ENCODE measurements around the gene PTPRG. TPM values are rescaled to one million over a fixed set of nuclear protein-coding genes. Genes with fewer than 3 reads are reported as not detected.

PTPRG gene
- total and polyA plus RNA-seq, 2 experiments from 2014 or later: 8.5 to 34.9 TPM

DNA sequence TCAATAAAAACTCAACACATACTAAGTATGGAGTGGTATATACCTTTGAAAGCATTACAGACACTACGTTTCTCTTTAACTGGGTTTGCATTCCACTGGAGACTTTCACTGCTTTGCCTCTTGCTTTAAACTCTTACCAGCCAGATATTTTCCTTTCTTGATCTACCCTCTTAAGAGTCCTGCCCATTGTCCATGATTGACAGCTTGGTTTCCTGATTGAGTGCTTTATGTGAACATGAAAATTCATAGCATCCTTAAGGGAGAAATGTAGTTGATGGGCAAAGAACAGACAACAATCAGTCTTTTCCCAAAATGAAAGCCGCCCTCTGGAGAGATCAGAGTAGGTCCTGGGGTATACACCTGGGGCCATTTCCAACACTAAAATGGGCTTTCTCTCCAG is 78.6 kb downstream of the PTPRG start:
- H3K79me2 ChIP-seq: peaks cover 71% of the 10 kb centered on the region
- H3K4me1 ChIP-seq (ENCODE audit: insufficient read depth): peaks cover 12% of the 10 kb centered on the region
- H3K4me3 ChIP-seq: no peak overlapping the region
- no peaks in the 10 kb centered on the region for H3K9me3 ChIP-seq (ENCODE audit: low read depth)
- WGBS (ENCODE audit: low lambda C conversion rate, missing lambda C conversion rate): 95% methylated on average over 2 of the region's 2 CpGs
- no peak overlapping the region for H2AFZ ChIP-seq
- TF ChIP-seq EZH2 (IDR thresholded peaks at IDR 0.05; ENCODE audit: borderline replicate concordance) (no peak), EZH2phosphoT487 (IDR thresholded peaks at IDR 0.05; ENCODE audit: low read depth, severe bottlenecking, unreplicated experiment) (no peak)
- TF ChIP-seq, protein P1, sequence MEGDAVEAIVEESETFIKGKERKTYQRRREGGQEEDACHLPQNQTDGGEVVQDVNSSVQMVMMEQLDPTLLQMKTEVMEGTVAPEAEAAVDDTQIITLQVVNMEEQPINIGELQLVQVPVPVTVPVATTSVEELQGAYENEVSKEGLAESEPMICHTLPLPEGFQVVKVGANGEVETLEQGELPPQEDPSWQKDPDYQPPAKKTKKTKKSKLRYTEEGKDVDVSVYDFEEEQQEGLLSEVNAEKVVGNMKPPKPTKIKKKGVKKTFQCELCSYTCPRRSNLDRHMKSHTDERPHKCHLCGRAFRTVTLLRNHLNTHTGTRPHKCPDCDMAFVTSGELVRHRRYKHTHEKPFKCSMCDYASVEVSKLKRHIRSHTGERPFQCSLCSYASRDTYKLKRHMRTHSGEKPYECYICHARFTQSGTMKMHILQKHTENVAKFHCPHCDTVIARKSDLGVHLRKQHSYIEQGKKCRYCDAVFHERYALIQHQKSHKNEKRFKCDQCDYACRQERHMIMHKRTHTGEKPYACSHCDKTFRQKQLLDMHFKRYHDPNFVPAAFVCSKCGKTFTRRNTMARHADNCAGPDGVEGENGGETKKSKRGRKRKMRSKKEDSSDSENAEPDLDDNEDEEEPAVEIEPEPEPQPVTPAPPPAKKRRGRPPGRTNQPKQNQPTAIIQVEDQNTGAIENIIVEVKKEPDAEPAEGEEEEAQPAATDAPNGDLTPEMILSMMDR (IDR thresholded peaks at IDR 0.05; ENCODE audit: poor library complexity): no peak
- no peaks in the 10 kb centered on the region for H3K9me2 ChIP-seq (replicated peaks; ENCODE audit: insufficient read depth)
- H3K27ac ChIP-seq: no peak overlapping the region
- peaks cover 4% of the 10 kb centered on the region for H4K20me1 ChIP-seq (ENCODE audit: insufficient read depth, poor library complexity, severe bottlenecking)
- no peak overlapping the region for H3K4me2 ChIP-seq
- H3K36me3 ChIP-seq (replicated peaks; ENCODE audit: insufficient read depth, low read depth): no peaks in the 10 kb centered on the region
- no peak for DNase-seq (ENCODE audit: low spot score)
- H3K27me3 ChIP-seq: no peaks in the 10 kb centered on the region

DNA sequence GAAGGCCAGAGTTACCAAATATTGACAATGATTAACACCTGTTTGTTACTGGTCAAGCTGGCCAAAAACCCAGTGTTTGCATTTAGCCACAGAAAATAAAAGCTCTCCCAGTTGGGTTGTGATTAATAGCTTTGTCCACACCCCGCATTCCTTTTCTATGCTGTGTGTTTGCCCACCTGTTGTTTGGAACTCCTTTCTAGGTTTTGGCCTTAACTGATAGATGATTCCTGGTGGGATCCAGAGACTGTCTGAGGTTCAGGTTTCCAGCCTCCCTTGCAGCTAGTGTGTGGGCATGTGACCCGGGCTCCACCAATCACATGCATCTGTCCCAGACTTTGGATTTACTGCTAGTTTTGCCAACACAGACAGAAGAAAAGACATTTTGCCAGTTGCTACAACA is 83.8 kb downstream of the PTPRG start:
- Histone ChIP-seq H3K4me1 (ENCODE audit: insufficient read depth) (no peaks in the 10 kb centered on the region), H3K9me2 (replicated peaks; ENCODE audit: insufficient read depth) (no peaks in the 10 kb centered on the region), H3K27me3 (no peaks in the 10 kb centered on the region), H3K36me3 (replicated peaks; ENCODE audit: insufficient read depth, low read depth) (no peaks in the 10 kb centered on the region), H3K4me2 (no peak overlapping the region), H3K27ac (no peak overlapping the region), H3K9me3 (ENCODE audit: low read depth) (peaks cover 4% of the 10 kb centered on the region), H4K20me1 (ENCODE audit: insufficient read depth, poor library complexity, severe bottlenecking) (peaks cover 2% of the 10 kb centered on the region), H2AFZ (no peak overlapping the region), H3K79me2 (peaks cover 77% of the 10 kb centered on the region), H3K4me3 (no peak overlapping the region)
- WGBS (ENCODE audit: low lambda C conversion rate, missing lambda C conversion rate): 90% methylated on average over 2 of the region's 2 CpGs
- no peak for DNase-seq (ENCODE audit: low spot score)
- no peak for TF ChIP-seq EZH2 (IDR thresholded peaks at IDR 0.05; ENCODE audit: borderline replicate concordance)
- TF ChIP-seq, protein P1 (IDR thresholded peaks at IDR 0.05; ENCODE audit: poor library complexity): no peak
- TF ChIP-seq EZH2phosphoT487 (IDR thresholded peaks at IDR 0.05; ENCODE audit: low read depth, severe bottlenecking, unreplicated experiment): no peak

DNA sequence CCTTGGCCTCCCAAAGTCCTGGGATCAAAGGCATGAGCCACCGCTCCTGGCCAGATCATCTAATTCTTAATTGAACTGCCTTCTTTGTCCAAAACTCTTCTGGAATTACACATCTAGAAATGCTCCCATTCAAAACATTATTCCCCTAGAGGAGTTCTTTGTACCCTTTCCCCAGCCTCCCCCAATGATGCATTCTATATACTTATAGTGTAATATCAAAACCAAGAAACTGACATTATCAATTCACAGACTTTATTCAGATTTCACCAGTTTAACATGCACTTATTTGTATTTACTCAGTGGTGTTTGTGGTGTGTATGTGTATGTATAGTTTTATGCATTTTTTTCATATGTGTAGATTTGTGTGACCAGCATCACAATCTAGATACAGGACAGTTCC is 85.0 kb downstream of the PTPRG start:
- H3K4me3 ChIP-seq: no peak overlapping the region
- H2AFZ ChIP-seq: no peak overlapping the region
- H3K27me3 ChIP-seq: no peaks in the 10 kb centered on the region
- WGBS (ENCODE audit: low lambda C conversion rate, missing lambda C conversion rate): 93% methylated on average over 1 of the region's 1 CpG
- H4K20me1 ChIP-seq (ENCODE audit: insufficient read depth, poor library complexity, severe bottlenecking): peaks cover 2% of the 10 kb centered on the region
- DNase-seq (ENCODE audit: low spot score): no peak
- H3K27ac ChIP-seq: no peak overlapping the region
- no peaks in the 10 kb centered on the region for H3K9me2 ChIP-seq (replicated peaks; ENCODE audit: insufficient read depth)
- H3K79me2 ChIP-seq: peaks cover 65% of the 10 kb centered on the region
- H3K4me2 ChIP-seq: no peak overlapping the region
- TF ChIP-seq, protein P1 (IDR thresholded peaks at IDR 0.05; ENCODE audit: poor library complexity): no peak
- no peak for TF ChIP-seq EZH2 (IDR thresholded peaks at IDR 0.05; ENCODE audit: borderline replicate concordance)
- no peak for TF ChIP-seq EZH2phosphoT487 (IDR thresholded peaks at IDR 0.05; ENCODE audit: low read depth, severe bottlenecking, unreplicated experiment)
- peaks cover 4% of the 10 kb centered on the region for H3K9me3 ChIP-seq (ENCODE audit: low read depth)
- H3K36me3 ChIP-seq (replicated peaks; ENCODE audit: insufficient read depth, low read depth): no peaks in the 10 kb centered on the region
- H3K4me1 ChIP-seq (ENCODE audit: insufficient read depth): no peaks in the 10 kb centered on the region
